ENCODE data around the gene ADCY2. TPM values are rescaled to one million over a fixed set of nuclear protein-coding genes. Genes with fewer than 3 reads are reported as not detected.
A peak's percentile ranks its signal among the peaks of the same experiment; 100 is the strongest.

ADCY2 gene
- total and polyA plus RNA-seq, 9 of the 15 experiments (the other 6 are each of a cell fraction or from before 2014, with no cell fraction given), result 0.01 to 0.15 (median 0.03) TPM; not detected in 5

- H3K4me2 ChIP-seq (ENCODE audit: insufficient read depth, low read length), result no peak overlapping the region
- intact Hi-C loops (cut with micrococcal nuclease) (loop anchor here (1.0 to 10.0 kb wide), 3 partner anchors 131 to 570 kb away; no protein-coding TSS in a partner anchor), in situ Hi-C loops (cut with MboI) (no loop called here)
- H3K4me3 ChIP-seq, result no peak overlapping the region
- no TSS peak for BruUV-seq (replicated peaks)
- no peaks in the 10 kb centered on the region for H4K20me1 ChIP-seq (replicated peaks; ENCODE audit: control insufficient read depth, insufficient read depth, low read length)
- CTCF ChIA-PET (ENCODE audit: low intra/inter-chr PET ratio), result no interaction called here
- WGBS (ENCODE audit: insufficient coverage, low coverage, missing lambda C conversion rate), result 2% methylated on average over 15 of the region's 15 CpGs
- peak; percentile 82 for FAIRE-seq
- H3K27me3 ChIP-seq (ENCODE audit: control insufficient read depth in 2 of 2, insufficient read depth in 2 of 2, low read length in 2 of 2), result peaks cover 0 to 20% of the 10 kb centered on the region in 2 experiments; a peak in 2 of 5 replicates
- no peaks in the 10 kb centered on the region for H3K79me2 ChIP-seq (ENCODE audit: control insufficient read depth, insufficient read depth, low read length)
- no peaks in the 10 kb centered on the region for H3K9me3 ChIP-seq (replicated peaks; ENCODE audit: control insufficient read depth, insufficient read depth, low read depth, low read length)
- no peaks in the 10 kb centered on the region for H3K9me1 ChIP-seq (ENCODE audit: control insufficient read depth, insufficient read depth, low read length)
- DNase-seq (ENCODE audit: extremely low read depth in 1 of 4, low spot score in 3 of 4), result peak in 2 of 4 experiments; percentile 22 to 34
- peak; percentile 71 for ATAC-seq
- POLR2A ChIA-PET, result no interaction called here
- no peak for TF ChIP-seq NEUROD1 (IDR thresholded peaks at IDR 0.05; ENCODE audit: borderline replicate concordance, low read depth, low read length, partially characterized antibody)
- TF ChIP-seq SIX5 (IDR thresholded peaks at IDR 0.05; ENCODE audit: borderline replicate concordance in 1 of 2, insufficient read depth in 1 of 2, low read depth in 1 of 2, low read length in 2 of 2), result no peak
- TF ChIP-seq RAD21 (CRISPR knock-in tag; conservative IDR thresholded peaks at IDR 0.05 in 1 of 2, IDR thresholded peaks at IDR 0.05 in 1 of 2), result peak; percentile 37 to 59
- no peak for TF ChIP-seq MEIS2 (IDR thresholded peaks at IDR 0.05; ENCODE audit: partially characterized antibody)
- no peak for TF ChIP-seq ZC3H11A (IDR thresholded peaks at IDR 0.05; ENCODE audit: low read depth, low read length)
- TF ChIP-seq ZSCAN29 (IDR thresholded peaks at IDR 0.05), result no peak
- TF ChIP-seq, protein P1, sequence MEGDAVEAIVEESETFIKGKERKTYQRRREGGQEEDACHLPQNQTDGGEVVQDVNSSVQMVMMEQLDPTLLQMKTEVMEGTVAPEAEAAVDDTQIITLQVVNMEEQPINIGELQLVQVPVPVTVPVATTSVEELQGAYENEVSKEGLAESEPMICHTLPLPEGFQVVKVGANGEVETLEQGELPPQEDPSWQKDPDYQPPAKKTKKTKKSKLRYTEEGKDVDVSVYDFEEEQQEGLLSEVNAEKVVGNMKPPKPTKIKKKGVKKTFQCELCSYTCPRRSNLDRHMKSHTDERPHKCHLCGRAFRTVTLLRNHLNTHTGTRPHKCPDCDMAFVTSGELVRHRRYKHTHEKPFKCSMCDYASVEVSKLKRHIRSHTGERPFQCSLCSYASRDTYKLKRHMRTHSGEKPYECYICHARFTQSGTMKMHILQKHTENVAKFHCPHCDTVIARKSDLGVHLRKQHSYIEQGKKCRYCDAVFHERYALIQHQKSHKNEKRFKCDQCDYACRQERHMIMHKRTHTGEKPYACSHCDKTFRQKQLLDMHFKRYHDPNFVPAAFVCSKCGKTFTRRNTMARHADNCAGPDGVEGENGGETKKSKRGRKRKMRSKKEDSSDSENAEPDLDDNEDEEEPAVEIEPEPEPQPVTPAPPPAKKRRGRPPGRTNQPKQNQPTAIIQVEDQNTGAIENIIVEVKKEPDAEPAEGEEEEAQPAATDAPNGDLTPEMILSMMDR (IDR thresholded peaks at IDR 0.05 in 2 of 3, conservative IDR thresholded peaks at IDR 0.05 in 1 of 3; ENCODE audit: insufficient read depth in 2 of 3, low read depth in 1 of 3, low read length in 3 of 3), result peak; percentile 48 to 63 (median 52)
- no peak for TF ChIP-seq ZC3H4 (CRISPR knock-in tag; IDR thresholded peaks at IDR 0.05; ENCODE audit: borderline replicate concordance)
- no peak for TF ChIP-seq COPS2 (conservative IDR thresholded peaks at IDR 0.05)
- no peak for TF ChIP-seq SMAD1 (IDR thresholded peaks at IDR 0.05; ENCODE audit: low read depth, low read length, partially characterized antibody)
- 0 out of 2 replicates have a peak, but pooled peaks have one; percentile 43 for TF ChIP-seq SMC3 (conservative IDR thresholded peaks at IDR 0.05; ENCODE audit: insufficient read depth, low read depth, low read length)
- 0 out of 2 replicates have a peak, but pooled peaks have one; percentile 39 for TF ChIP-seq ZNF384 (IDR thresholded peaks at IDR 0.05; ENCODE audit: low read depth, low read length)
- H3K36me3 ChIP-seq (ENCODE audit: control insufficient read depth, insufficient read depth, low read length), result no peaks in the 10 kb centered on the region
- no peak overlapping the region for H2AFZ ChIP-seq (ENCODE audit: low read depth, low read length)
- peaks cover 0 to 10% of the 10 kb centered on the region in 2 experiments; a peak in 1 of 5 replicates for H3K4me1 ChIP-seq (replicated peaks in 1 of 2; ENCODE audit: control insufficient read depth in 2 of 2, insufficient read depth in 2 of 2, low read length in 2 of 2)
- no peak overlapping the region for H3K9ac ChIP-seq (ENCODE audit: insufficient read depth in 1 of 2, low read depth in 2 of 2, low read length in 2 of 2)
- no peak overlapping the region for H3K27ac ChIP-seq (ENCODE audit: extremely low read depth, low read depth, low read length)
These were observed 3.9 kb upstream of the ADCY2 start for GRCh38 chr5:7391814-7392692.

Data from K562 (cell line).